ENCODE results near the gene DRAP1.

The DRAP1 gene

DNA sequence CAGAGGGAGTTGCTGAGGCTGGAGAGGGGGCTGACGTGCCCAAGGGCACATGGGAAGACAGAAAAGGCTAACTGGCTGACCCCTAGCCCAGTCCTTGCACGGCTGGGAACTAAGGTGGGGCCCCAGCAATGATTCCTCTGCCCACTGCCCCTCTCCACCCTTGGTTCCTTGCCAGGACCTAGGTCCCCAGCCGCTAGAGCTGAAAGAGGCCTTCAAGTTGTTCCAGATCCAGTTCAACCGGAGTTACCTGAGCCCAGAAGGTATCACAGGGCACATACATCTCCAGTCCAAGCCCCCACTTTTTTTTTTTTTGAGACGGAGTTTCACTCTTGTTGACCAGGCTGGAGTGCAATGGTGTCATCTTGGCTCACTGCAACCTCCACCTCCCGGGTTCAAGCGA, 39.2 kb upstream of the DRAP1 start:
- Histone ChIP-seq H3K27me3 (ENCODE audit: control insufficient read depth in 1 of 2, insufficient read depth in 2 of 2, low read length in 2 of 2) (no peaks in the 10 kb centered on the region), H3K9me3 (ENCODE audit: control insufficient read depth in 1 of 2, low read length in 2 of 2) (no peaks in the 10 kb centered on the region), H3K27ac (ENCODE audit: low read depth, low read length) (no peak overlapping the region), H3K4me1 (ENCODE audit: control insufficient read depth in 1 of 2, insufficient read depth in 2 of 2, low read length in 2 of 2) (peaks cover 3 to 7% of the 10 kb centered on the region in 2 donors), H3K9ac (ENCODE audit: low read depth in 1 of 2, low read length in 2 of 2) (no peak overlapping the region), H3K36me3 (ENCODE audit: control insufficient read depth in 1 of 2, insufficient read depth in 2 of 2, low read length in 2 of 2) (peaks cover 15 to 23% of the 10 kb centered on the region in 2 donors), H3K4me3 (ENCODE audit: low read depth in 1 of 2, low read length in 2 of 2) (no peak overlapping the region)

DNA sequence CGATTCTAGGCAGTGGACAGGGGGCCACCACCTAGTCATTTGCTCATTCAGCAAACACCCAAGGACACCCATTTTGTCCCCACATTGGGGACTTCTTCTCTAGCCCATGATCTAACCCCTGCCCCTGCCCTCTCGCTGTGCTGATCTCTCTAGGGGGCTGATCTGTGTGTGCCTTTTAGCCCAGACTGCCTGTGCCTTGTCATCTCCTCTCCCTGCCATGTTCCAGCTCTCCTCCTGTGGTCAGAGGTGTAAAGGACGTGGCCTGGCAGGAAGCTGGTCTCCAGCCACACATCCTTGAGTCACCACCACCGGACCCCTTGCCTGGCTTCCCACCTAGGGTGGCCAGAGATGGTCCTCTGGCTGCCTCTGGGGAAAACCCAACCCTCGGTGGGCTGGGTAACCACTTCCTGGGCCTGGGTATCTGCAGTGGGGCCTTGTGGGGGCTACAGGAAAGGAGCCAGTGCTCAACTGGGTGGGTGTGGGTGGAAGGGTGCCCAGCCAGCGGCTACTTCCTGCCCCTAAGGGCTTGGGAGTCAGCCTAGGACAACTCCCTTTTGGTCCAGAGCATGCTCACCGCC, 38.3 kb upstream of the DRAP1 start:
- no peak overlapping the region for H3K27ac ChIP-seq (ENCODE audit: low read depth, low read length)
- H3K27me3 ChIP-seq (ENCODE audit: control insufficient read depth in 1 of 2, insufficient read depth in 2 of 2, low read length in 2 of 2), result no peaks in the 10 kb centered on the region
- peaks cover 15 to 30% of the 10 kb centered on the region in 2 donors for H3K36me3 ChIP-seq (ENCODE audit: control insufficient read depth in 1 of 2, insufficient read depth in 2 of 2, low read length in 2 of 2)
- H3K4me3 ChIP-seq (ENCODE audit: low read depth in 1 of 2, low read length in 2 of 2), result no peak overlapping the region
- H3K9ac ChIP-seq (ENCODE audit: low read depth in 1 of 2, low read length in 2 of 2), result no peak overlapping the region
- H3K4me1 ChIP-seq (ENCODE audit: control insufficient read depth in 1 of 2, insufficient read depth in 2 of 2, low read length in 2 of 2), result peaks cover 4 to 7% of the 10 kb centered on the region in 2 donors
- no peaks in the 10 kb centered on the region for H3K9me3 ChIP-seq (ENCODE audit: control insufficient read depth in 1 of 2, low read length in 2 of 2)

DNA sequence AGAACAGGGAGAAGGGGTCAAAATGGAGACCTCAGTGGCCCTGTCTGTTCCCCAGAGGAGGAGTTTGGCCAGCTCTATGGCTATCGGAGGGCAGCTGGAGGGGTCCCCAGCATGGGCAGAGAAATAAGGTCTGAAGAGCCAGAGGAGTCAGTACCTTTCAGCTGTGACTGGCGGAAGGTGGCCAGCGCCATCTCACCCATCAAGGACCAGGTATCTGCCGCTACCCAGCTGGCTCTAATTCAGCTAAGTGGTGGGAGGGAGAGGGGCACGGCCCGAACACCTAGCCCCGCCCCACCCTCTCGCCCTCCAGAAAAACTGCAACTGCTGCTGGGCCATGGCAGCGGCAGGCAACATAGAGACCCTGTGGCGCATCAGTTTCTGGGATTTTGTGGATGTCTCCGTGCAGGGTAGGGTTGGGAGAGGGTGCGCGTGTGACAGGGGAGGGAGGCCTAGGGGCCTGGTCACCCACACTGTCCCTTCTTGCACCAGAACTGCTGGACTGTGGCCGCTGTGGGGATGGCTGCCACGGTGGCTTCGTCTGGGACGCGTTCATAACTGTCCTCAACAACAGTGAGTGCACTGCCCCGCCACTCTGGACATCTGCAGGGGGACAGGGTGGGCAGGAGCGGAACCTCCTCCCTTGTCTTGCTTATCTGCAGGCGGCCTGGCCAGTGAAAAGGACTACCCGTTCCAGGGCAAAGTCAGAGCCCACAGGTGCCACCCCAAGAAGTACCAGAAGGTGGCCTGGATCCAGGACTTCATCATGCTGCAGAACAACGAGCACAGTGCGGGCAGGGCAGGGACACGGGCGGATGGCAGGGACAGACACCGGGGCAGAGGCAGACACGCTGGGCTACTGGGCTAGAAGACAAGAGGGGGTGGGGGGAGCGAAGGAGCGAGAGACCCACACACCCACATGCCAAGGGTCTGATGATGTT, 36.8 kb upstream of the DRAP1 start:
- no peak overlapping the region for H3K27ac ChIP-seq (ENCODE audit: low read depth, low read length)
- no peak overlapping the region for H3K9ac ChIP-seq (ENCODE audit: low read depth in 1 of 2, low read length in 2 of 2)
- no peak overlapping the region for H3K4me3 ChIP-seq (ENCODE audit: low read depth in 1 of 2, low read length in 2 of 2)
- no peaks in the 10 kb centered on the region for H3K9me3 ChIP-seq (ENCODE audit: control insufficient read depth in 1 of 2, low read length in 2 of 2)
- H3K27me3 ChIP-seq (ENCODE audit: control insufficient read depth in 1 of 2, insufficient read depth in 2 of 2, low read length in 2 of 2), result no peaks in the 10 kb centered on the region
- peaks cover 15 to 32% of the 10 kb centered on the region in 2 donors for H3K36me3 ChIP-seq (ENCODE audit: control insufficient read depth in 1 of 2, insufficient read depth in 2 of 2, low read length in 2 of 2)
- peaks cover 16 to 19% of the 10 kb centered on the region in 2 donors for H3K4me1 ChIP-seq (ENCODE audit: control insufficient read depth in 1 of 2, insufficient read depth in 2 of 2, low read length in 2 of 2)

DNA sequence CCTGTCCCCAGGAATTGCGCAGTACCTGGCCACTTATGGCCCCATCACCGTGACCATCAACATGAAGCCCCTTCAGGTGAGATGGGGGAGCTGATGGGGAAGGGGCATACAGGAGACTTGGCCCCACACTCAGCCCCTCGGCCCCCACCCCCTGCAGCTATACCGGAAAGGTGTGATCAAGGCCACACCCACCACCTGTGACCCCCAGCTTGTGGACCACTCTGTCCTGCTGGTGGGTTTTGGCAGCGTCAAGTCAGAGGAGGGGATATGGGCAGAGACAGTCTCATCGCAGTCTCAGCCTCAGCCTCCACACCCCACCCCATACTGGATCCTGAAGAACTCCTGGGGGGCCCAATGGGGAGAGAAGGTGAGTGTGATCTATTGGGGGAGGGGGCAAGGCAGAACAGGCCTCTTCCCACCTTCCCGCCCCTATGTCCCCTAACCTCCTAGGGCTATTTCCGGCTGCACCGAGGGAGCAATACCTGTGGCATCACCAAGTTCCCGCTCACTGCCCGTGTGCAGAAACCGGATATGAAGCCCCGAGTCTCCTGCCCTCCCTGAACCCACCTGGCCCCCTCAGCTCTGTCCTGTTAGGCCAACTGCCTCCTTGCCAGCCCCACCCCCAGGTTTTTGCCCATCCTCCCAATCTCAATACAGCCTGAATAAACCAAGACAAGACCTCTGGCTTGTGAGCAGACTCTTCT, 36.0 kb upstream of the DRAP1 start:
- Histone ChIP-seq H3K27me3 (ENCODE audit: control insufficient read depth in 1 of 2, insufficient read depth in 2 of 2, low read length in 2 of 2) (no peaks in the 10 kb centered on the region), H3K36me3 (ENCODE audit: control insufficient read depth in 1 of 2, insufficient read depth in 2 of 2, low read length in 2 of 2) (peaks cover 15 to 32% of the 10 kb centered on the region in 2 donors), H3K27ac (ENCODE audit: low read depth, low read length) (no peak overlapping the region), H3K9me3 (ENCODE audit: control insufficient read depth in 1 of 2, low read length in 2 of 2) (no peaks in the 10 kb centered on the region), H3K9ac (ENCODE audit: low read depth in 1 of 2, low read length in 2 of 2) (no peak overlapping the region), H3K4me3 (ENCODE audit: low read depth in 1 of 2, low read length in 2 of 2) (no peak overlapping the region), H3K4me1 (ENCODE audit: control insufficient read depth in 1 of 2, insufficient read depth in 2 of 2, low read length in 2 of 2) (peaks cover 21 to 26% of the 10 kb centered on the region in 2 donors)

DNA sequence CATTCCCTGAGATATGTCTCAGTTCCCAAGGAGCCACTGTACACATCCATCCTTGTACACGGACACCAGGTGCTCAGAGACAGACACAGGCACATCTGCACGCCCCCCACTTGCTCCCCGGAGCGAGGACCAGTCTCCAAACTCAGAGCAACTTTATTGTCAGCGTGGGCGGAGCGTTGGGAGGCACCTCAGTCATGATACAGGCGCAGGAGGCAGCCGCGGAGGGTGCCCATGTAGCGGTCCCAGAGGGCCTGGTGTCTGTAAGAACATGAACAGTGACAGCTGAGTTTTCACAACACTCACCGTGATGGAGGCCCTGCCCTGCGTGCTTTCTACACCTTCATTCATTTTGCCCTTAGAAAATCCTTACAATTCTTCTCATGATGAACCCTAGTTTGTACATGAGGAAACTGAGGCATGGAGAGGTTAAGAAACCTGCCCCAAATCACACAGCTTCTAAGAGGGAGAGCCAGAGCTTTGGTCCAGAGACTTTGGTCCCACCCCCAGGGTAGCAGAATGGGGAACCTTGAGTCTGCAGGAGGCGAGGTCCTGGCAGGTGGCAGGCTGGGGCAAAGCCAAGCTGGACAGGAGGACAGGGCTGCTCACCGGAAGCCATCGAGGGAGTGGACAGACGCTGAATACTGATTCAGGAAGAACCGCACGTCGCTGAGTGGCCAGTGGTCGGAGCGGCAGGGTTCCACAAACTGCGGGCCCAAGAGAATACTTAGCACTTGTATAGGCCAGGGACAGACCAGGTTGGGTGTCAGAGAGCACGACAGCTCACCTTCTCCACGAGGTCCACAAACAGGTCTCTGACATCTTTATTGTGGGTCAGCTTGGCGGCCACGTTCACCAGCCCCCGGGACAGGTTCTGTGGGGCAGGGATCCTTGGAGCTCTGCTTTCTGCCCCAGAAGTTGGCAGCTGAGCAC, 35.2 kb upstream of the DRAP1 start:
- no peak overlapping the region for H3K9ac ChIP-seq (ENCODE audit: low read depth in 1 of 2, low read length in 2 of 2)
- peaks cover 15 to 32% of the 10 kb centered on the region in 2 donors for H3K36me3 ChIP-seq (ENCODE audit: control insufficient read depth in 1 of 2, insufficient read depth in 2 of 2, low read length in 2 of 2)
- peaks cover 25 to 32% of the 10 kb centered on the region in 2 donors for H3K4me1 ChIP-seq (ENCODE audit: control insufficient read depth in 1 of 2, insufficient read depth in 2 of 2, low read length in 2 of 2)
- no peak overlapping the region for H3K4me3 ChIP-seq (ENCODE audit: low read depth in 1 of 2, low read length in 2 of 2)
- H3K27ac ChIP-seq (ENCODE audit: low read depth, low read length), result no peak overlapping the region
- H3K9me3 ChIP-seq (ENCODE audit: control insufficient read depth in 1 of 2, low read length in 2 of 2), result no peaks in the 10 kb centered on the region
- H3K27me3 ChIP-seq (ENCODE audit: control insufficient read depth in 1 of 2, insufficient read depth in 2 of 2, low read length in 2 of 2), result no peaks in the 10 kb centered on the region

DNA sequence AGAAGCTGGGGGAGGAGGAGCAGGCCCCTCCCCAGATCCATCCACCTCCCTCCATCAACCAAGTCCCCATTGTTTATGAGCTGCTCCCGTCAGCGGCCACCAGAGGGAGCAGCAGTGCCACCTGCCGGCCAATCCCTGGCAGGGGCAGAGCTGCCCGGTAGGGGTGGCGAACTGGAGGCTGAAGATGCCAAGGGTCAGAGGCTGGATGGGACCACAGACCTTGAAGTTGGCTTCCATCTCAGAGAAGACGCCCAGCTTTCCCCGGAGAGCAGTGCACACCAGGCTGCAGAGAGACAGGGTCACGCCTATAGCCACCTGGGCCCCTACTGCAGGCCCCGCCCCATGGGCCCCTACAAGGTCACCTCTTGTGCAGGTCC, 34.5 kb upstream of the DRAP1 start:
- Histone ChIP-seq H3K9ac (ENCODE audit: low read depth in 1 of 2, low read length in 2 of 2) (no peak overlapping the region), H3K4me3 (ENCODE audit: low read depth in 1 of 2, low read length in 2 of 2) (peak overlapping the region in 1 of 2 donors; percentile 7), H3K27me3 (ENCODE audit: control insufficient read depth in 1 of 2, insufficient read depth in 2 of 2, low read length in 2 of 2) (no peaks in the 10 kb centered on the region), H3K4me1 (ENCODE audit: control insufficient read depth in 1 of 2, insufficient read depth in 2 of 2, low read length in 2 of 2) (peaks cover 31 to 38% of the 10 kb centered on the region in 2 donors), H3K36me3 (ENCODE audit: control insufficient read depth in 1 of 2, insufficient read depth in 2 of 2, low read length in 2 of 2) (peaks cover 15 to 32% of the 10 kb centered on the region in 2 donors), H3K27ac (ENCODE audit: low read depth, low read length) (no peak overlapping the region), H3K9me3 (ENCODE audit: control insufficient read depth in 1 of 2, low read length in 2 of 2) (no peaks in the 10 kb centered on the region)

DNA sequence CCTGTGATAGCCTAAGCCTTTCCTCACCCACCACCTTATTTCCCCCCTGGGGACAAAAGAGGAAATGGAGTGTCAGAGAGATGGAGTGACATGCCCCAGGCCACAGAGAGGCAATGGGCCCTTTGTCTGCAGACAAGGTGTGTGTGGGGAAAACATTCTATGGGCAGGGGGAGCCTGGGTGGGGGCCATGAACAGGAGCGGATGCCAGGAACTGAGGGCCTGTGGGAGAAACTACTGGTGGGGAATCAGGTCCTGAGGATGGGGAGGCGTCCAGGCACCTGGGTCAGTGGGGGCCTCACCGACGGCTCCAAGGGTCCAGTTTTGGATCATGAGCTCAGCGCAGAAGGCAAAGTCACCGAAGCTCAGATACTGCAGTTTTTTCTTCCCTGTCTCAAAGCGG, 34.0 kb upstream of the DRAP1 start:
- H3K27me3 ChIP-seq (ENCODE audit: control insufficient read depth in 1 of 2, insufficient read depth in 2 of 2, low read length in 2 of 2), result no peaks in the 10 kb centered on the region
- peaks cover 36 to 43% of the 10 kb centered on the region in 2 donors for H3K4me1 ChIP-seq (ENCODE audit: control insufficient read depth in 1 of 2, insufficient read depth in 2 of 2, low read length in 2 of 2)
- H3K27ac ChIP-seq (ENCODE audit: low read depth, low read length), result no peak overlapping the region
- no peaks in the 10 kb centered on the region for H3K9me3 ChIP-seq (ENCODE audit: control insufficient read depth in 1 of 2, low read length in 2 of 2)
- no peak overlapping the region for H3K9ac ChIP-seq (ENCODE audit: low read depth in 1 of 2, low read length in 2 of 2)
- H3K4me3 ChIP-seq (ENCODE audit: low read depth in 1 of 2, low read length in 2 of 2), result no peak overlapping the region
- peaks cover 15 to 32% of the 10 kb centered on the region in 2 donors for H3K36me3 ChIP-seq (ENCODE audit: control insufficient read depth in 1 of 2, insufficient read depth in 2 of 2, low read length in 2 of 2)

DNA sequence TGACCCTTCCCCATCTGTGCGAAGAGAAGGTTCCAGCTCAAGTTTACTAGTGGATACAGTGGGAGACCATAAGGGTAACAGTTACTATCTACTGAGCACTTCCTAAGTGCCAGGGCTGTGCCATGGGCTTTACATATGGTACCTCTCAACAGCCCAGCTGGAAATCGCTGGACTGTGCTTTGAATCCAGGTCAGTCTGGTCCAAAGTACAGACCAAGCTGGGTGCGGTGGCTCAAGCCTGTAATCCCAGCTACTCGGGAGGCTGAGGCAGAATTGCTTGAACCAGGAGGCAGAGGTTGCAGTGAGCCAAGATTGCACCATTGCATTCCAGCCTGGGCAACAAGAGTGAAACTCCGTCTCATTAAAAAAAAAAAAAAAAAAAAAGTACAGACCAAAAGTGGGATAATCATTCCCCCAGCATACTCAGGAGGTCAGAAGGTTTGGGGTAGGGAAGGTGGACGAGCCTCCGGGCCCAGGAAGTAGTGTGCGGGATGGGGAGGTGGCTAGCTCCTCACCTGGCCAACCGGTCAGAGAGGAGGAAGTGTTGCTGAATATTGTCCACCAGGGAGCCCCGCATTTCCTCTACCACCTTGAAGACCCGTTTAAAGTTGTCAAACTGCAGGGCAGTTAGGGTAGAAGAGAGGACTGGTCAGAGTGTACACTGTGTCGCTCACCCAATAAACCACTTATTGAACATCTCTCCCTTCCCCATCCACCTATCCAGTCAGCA, 33.3 kb upstream of the DRAP1 start:
- no peak overlapping the region for H3K9ac ChIP-seq (ENCODE audit: low read depth in 1 of 2, low read length in 2 of 2)
- no peak overlapping the region for H3K4me3 ChIP-seq (ENCODE audit: low read depth in 1 of 2, low read length in 2 of 2)
- H3K27ac ChIP-seq (ENCODE audit: low read depth, low read length), result no peak overlapping the region
- peaks cover 15 to 32% of the 10 kb centered on the region in 2 donors for H3K36me3 ChIP-seq (ENCODE audit: control insufficient read depth in 1 of 2, insufficient read depth in 2 of 2, low read length in 2 of 2)
- no peaks in the 10 kb centered on the region for H3K27me3 ChIP-seq (ENCODE audit: control insufficient read depth in 1 of 2, insufficient read depth in 2 of 2, low read length in 2 of 2)
- no peaks in the 10 kb centered on the region for H3K9me3 ChIP-seq (ENCODE audit: control insufficient read depth in 1 of 2, low read length in 2 of 2)
- peaks cover 36 to 45% of the 10 kb centered on the region in 2 donors for H3K4me1 ChIP-seq (ENCODE audit: control insufficient read depth in 1 of 2, insufficient read depth in 2 of 2, low read length in 2 of 2)
